UCSD-AML1 (cell line): Measurements from ENCODE around the gene FMNL2.

Source experiments
- DNase-seq: peaks from one replicate; lab custom pipeline; 2025; ENCODE audit not compliant: unreplicated experiment; lab: John Stamatoyannopoulos, UW

FMNL2 gene

GRCh38 chr2:152421521-152422370 lies 86.8 kb downstream of the FMNL2 start:
- DNase-seq = no peak

GRCh38 chr2:152423684-152424083 lies 88.7 kb downstream of the FMNL2 start:
- DNase-seq = no peak

- no peak for DNase-seq
Measured at GRCh38 chr2:152425765-152426727, 91.1 kb downstream of the FMNL2 start.

DNA sequence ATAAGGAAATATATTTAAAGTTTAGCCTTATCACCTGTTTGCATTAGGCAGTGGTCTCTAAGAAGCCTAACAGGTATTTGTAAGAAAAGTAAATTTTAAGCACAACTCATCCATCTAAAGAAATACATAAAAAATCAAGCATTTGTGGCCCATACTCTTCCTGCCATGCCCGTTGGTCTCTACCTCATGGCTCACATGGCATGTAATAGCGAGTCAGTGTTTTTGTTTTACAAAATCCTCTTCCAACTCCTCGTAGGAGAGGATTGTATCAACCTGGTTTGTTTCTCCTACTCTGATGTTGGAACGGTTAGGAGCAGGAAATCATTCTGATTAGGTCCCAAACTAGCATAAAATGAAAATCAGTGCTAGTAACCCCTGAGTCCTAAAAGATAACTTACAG lies 91.8 kb downstream of the FMNL2 start:
- no peak for DNase-seq

DNA sequence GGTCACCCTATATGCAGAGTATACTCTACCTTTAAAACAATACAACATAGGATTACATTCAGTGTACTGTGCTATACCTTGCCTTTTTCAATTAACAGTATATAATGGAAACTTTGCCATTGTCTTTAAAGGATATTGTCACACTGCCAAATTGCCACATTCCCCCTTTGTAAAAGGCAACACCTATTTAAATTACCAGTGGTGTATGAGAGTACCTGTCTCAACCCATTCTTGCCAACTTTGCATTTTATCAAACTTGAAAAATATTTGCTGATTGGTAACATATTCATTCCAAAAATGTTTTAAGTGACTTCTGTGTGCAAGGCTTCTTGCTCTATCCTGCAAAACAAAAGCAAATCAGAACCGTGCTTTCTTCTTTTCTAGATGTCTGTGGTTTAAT lies 92.9 kb downstream of the FMNL2 start:
- no peak for DNase-seq

DNA sequence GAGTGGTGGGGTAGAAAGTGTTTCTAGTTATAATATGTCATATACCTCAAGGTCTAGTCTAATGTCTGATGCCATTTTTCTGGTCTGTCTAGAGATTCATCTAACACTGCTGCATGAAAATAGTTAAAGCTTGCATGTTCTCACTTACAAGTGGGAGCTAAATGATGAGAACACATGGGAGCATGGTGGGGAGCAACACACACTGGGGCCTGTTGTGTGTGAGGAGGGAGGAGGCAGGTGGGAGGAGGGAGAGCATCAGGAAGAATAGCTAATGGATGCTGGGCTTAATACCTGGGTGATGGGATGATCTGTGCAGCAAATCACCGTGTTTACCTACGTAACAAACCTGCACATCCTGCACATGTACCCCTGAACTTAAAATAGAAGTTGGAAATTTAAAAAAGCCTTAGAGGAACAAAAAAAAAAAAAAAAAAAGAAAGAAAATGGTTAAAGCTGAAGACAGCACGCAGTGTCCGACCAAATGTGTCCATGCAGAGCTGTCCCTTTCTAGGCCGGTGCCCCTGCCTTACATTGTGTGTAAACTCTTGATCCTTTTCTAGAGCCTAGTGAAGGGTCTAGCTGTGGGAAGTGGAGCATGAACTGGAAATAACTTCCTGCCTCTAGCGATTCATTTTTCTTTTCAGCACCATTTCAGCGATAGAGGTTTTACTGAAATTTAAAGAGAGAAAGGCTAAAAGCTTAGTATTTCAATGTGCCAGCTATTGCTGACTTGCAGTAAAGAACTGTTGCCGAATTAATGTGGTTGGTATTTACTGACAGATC lies 94.0 kb downstream of the FMNL2 start:
- DNase-seq = no peak

- DNase-seq = no peak
Measured at GRCh38 chr2:152430876-152431275, 95.9 kb downstream of the FMNL2 start.

- no peak for DNase-seq
Measured at GRCh38 chr2:152431370-152432098, 96.6 kb downstream of the FMNL2 start.

DNA sequence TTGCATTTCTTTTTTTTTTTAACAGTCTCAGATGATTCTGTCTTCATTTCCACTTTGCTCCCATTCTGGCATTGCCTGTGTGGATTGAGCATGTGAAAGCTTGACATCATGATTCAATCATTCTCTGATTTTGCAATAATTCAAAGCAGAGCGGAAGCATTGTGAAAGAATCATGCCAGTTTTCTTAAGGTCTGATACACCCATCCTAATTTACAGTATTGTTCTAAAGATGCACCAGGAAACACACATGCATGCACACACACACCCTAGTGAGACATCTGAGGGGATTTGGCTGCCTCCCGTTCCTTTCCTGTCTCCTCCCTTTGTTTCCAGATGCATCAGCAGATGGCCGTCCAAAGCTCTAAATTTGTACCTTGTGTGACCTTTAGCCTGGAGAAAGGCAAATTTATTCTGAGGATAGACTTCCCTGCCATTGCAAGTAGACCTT lies 97.3 kb downstream of the FMNL2 start:
- DNase-seq = no peak

DNA sequence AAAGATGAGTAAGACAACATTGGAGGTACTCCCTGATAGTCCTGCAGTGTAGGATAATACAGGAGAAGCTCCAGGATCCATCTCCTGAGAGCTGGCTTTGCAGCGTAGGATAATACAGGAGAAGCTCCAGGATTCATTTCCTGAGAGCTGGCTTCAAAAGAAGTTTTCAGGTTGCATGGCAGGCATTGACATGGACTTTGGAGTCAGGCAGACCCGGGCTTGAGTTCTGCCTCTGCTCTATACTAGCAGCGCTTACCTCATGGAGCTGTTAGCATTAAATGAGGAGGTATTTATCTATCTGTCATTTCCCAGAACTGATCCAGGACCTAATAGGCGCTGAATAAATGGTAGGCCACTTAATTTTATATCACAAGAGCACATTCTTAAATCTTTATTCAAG lies 97.8 kb downstream of the FMNL2 start:
- no peak for DNase-seq

DNA sequence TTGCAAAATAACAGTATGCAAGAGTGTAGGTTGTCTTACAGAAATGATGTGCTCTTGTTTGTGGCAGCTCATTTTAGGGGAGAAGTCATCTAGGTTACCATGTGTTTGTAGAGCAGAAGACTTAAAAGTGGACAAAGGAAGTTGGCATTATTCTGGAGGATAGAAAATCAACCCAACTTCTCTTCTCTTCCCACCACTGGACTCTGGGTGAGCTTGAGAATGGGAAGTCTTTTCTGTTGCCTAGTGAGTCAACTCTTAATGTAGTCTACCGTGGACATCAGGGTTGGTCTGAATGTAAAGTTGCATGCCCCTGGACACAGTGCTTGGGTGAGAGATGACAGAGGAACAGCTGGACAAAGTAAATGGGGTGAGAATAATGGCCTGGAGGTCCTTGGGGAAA lies 98.3 kb downstream of the FMNL2 start:
- no peak for DNase-seq

- no peak for DNase-seq
Measured at GRCh38 chr2:152433791-152434190, 98.8 kb downstream of the FMNL2 start.

GRCh38 chr2:152434395-152435182 lies 99.6 kb downstream of the FMNL2 start:
- no peak for DNase-seq

DNA sequence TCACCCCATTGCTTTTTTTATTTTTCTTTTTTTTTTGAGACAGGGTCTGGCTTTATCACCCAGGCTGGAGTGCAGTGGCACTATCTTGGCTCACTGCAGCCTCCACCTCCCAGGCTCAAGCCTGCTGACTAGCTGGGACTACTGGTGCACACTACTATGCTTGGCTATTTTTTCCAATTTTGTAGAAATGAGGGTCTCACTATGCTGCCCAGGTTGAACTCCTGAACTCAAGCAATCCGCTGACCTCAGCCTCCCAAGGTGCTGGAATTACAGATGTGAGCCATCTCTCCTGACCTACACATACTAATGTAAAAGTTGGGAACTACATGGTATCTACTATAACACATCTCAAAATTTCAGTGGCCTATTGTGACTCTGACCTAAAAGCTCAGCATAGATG lies 101.2 kb downstream of the FMNL2 start:
- no peak for DNase-seq

GRCh38 chr2:152437276-152438108 lies 102.5 kb downstream of the FMNL2 start:
- no peak for DNase-seq

- no peak for DNase-seq
Measured at GRCh38 chr2:152440049-152440448, 105.1 kb downstream of the FMNL2 start.

DNA sequence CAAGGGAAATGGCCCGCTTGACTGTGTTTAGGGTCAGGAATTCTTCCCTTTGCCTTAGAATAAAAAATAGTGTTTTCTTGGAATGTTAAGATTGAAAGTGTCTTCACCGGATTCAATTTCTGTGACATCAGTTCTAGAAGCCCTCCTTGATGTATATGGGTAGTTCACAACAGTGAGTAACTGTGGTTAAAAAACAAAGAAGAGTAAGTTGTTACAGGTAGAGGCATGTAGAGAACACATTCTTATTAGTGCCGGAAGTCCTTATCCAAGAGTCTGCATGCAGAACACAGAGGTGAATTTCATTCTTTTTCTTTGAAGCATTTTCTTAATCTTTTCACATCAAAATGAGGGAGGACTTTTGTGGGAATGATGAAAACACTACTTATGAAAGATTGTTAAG lies 105.5 kb downstream of the FMNL2 start:
- DNase-seq = no peak

GRCh38 chr2:152441961-152442360 lies 107.0 kb downstream of the FMNL2 start:
- no peak for DNase-seq

- no peak for DNase-seq
Measured at GRCh38 chr2:152443771-152444170, 108.8 kb downstream of the FMNL2 start.
